Nucleus accumbens (tissue), 56 donors: Measurements from ENCODE around the gene OR10R2.
"Not testable (repeated sequence)": the region's sequence is repeated elsewhere in the genome, so short reads cannot be mapped to it uniquely, and the experiment has no call there.

Experiments used
- DNase-seq, 56 donors: peaks; one replicate each; lab custom pipeline; 2025; lab: John Stamatoyannopoulos, UW

Gene OR10R2, protein sequence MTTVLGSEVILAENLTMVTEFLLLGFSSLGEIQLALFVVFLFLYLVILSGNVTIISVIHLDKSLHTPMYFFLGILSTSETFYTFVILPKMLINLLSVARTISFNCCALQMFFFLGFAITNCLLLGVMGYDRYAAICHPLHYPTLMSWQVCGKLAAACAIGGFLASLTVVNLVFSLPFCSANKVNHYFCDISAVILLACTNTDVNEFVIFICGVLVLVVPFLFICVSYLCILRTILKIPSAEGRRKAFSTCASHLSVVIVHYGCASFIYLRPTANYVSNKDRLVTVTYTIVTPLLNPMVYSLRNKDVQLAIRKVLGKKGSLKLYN

DNA sequence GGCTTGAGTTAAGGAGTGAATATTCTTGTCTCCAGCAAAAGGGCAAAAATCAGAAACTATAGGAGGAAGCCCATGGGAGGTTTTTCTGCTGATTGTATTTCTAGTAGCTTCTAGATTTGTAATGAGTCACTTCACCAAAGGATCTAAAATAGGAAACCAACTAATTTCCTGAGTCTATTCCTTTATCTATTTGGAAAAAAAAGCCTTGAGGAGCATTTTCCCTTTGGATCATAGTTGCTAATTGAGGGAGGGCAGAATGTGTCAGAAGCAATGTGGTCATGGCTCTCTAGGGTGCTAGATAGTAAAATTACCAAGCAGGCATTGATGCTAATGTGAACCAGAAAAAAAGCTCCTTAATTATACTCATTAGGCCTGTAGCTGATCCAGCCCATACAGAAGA lies at the start of gene OR10R2:
Gene OR10R2 (plus strand): TSS at position 301 of the 400 bp plus-strand sequence. CDS start 106 bp downstream, outside the sequence.
- DNase-seq: no peak

DNA sequence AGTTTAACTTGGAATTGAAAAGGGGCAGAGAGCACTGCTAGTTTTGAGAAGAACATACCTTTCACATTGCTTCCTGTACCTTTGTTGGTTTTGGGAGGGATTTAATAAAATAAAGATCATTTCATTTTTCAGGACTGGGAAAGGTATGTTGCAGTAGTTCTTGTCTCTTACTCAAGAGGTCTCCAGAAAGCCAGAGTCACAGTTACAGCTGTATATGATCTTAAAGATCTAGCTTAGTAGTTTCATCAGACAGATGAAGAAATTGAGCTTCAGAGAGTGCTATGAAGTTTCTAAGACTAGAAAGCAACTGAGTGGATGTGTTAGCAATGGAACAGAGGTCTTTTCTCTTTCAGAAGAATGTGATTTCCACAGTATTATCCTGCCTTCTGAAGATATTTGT lies 47.0 kb upstream of the OR10R2 start:
- no peak for DNase-seq

DNA sequence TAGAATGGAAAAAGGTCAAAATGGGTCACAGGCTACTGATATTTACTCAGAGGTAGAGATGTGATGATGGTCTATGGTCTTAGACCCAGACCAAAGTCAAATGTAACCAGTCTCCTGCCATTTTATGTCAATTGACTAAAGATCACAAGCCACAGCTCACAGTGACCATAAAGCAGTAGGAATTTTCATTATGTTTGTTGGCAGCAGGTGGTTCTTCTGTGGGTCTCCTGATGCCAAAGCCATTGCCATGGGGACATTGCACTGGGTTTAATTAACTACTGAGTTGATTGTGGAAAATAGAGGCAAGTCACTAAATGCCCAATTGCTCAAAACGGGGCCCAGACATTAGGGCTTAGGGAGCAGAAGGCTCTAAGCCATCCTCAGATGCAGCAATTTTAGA lies 45.9 kb upstream of the OR10R2 start, which contains the start of gene OR10K2:
Gene OR10K2 (minus strand): TSS at position 101 of the 400 bp plus-strand sequence. CDS start 5,371 bp downstream, outside the sequence.
- DNase-seq: no peak

DNA sequence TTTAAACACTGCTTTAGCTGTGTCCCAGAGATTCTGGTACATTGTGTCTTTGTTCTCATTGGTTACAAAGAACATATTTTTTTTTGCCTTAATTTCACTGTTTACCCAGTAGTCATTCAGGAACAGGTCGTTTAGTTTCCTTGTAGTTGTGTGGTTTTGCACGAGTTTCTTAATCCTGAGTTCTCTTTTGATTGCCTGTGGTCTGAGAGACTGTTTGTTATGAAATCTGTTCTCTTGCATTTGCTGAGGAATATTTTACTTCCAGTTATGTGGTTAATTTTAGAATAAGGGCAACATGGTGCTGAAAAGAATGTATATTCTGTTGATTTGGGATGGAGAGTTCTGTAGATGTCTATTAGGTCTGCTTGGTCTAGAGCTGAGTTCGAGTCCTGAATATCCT lies 41.9 kb upstream of the OR10R2 start:
- not testable (repeated sequence) for DNase-seq

DNA sequence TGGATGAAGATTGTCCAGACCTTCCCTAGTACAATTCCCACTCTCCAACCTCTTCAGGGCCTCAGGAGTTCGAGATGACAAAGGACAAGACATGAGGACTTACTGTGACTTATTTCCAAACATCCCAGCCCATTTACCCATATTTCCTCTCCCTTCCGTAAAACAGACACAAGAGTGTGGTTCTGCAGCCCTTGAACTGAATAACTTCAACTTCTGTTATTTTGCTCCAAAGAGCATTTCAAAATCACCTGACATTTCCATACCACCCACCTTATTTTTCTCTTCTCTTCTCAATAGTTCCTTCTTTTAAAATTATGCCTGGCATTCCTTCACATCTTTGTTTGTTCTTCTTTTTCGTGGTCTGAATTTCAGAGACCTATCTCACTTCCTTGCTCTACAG lies 37.3 kb upstream of the OR10R2 start:
- no peak for DNase-seq

DNA sequence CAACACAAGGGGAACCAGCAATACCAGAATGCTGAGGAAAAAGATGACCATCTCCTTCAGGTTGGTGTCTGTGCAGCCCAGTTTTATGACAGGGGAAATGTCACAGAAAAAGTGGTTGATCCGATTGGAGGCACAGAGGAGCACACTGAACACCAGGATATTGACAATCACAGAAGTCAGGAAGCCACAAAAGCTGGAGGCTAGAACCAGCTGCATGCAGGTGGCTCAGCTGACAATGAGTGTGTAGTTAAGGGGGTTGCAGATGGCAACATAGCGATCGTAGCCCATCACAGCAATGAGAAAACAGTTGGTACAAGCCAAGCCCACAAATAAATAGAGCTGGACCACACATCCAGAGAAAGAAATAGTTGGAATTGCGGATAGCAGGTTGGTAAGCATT lies 26.6 kb upstream of the OR10R2 start:
- DNase-seq: no peak

DNA sequence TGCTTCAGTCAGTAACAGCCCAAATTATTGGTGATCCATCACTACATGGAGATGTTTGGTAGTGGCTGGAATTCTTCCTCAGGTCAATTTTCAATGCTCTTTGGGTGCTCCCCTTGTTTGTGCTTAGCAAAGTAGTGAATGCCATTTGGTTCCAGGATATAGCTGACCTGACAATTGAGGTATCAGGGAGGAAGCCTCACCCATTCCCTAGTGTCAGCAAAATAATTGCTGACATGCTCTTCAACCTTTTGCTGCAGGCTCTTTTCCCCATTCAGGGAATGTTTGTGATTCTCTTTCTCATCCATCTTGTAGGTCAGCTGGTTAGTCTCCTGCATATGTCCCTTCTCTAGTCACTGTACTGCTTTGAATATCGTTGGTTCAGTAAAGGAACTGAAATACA lies 17.5 kb upstream of the OR10R2 start:
- DNase-seq: no peak

DNA sequence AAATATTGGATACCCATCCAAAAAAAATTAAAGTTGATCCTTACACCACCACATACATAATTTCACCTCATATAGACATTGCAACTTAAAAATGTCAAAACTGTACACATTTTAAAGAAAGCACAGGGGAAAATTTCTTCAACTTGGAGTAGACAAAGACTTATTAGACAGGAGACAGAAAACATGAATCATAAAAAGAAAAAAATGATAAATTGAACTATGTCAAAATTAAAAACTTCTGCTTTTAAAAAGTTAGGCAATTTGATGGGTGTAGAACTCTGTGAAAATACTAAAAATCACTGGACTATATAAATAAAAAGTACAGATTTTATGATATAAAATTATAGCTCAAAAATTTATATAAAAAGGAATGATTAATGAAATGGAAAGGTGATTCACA lies 14.8 kb upstream of the OR10R2 start:
- DNase-seq: no peak

DNA sequence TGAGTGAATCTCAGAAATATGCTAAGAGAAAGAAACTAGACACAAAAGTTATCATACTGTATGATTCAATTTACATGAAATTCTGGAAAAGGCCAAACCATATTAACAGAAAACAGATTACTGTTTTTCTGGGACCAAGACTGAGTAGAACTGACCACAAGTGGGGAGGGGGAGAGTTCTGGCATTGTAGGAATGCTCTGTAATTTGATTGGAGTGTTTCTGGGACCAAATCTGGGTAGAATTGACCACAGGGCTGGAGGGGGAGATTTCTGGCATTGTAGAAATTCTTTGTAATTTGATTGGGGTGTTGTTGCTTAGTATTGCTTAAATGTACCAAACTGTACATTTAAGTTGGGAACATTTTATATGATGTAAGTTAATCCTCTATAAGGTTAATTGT lies 13.8 kb upstream of the OR10R2 start:
- no peak for DNase-seq

DNA sequence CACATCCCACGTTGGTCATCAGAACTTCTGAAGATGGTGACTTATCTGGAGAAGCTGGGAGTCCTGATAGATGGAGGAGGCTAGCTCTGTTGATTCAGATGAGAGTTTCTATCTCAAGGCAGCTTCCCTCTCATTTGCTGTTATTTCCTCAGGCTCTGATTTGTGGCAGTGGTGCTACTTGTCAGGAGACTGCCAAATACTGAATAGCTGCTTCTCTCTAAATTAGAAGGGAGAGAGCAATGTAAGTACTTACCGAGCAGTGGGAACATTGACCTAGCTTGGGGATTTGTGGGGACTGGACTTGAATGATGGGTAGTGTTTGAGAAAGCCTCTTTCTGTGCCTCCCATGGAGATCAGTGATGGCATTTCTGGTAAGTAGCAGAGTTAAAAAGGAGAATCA lies 10.5 kb upstream of the OR10R2 start, which contains the start of gene OR10K1:
Gene OR10K1 (plus strand): TSS at position 301 of the 400 bp plus-strand sequence. CDS start 3,728 bp downstream, outside the sequence.
- DNase-seq: no peak

DNA sequence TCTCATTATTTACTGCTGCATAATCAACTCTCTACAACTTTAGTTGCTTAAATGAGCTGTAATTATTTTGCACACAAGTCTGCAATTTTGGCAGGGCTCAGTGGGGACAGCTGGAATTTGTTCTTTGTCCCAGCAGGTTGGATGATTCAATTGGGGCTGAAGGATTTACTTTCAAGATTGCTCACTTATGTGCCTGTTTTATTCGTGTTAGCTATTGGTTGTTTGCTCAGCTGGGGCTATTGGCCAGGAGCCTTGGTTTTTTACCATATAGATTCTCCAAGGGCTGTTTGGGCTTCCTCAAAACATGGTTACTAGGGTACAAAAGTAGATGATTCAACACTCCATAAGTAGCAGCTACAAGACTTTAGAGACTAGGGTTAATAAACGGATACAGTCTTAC lies 13.4 kb downstream of the OR10R2 start:
- no peak for DNase-seq

DNA sequence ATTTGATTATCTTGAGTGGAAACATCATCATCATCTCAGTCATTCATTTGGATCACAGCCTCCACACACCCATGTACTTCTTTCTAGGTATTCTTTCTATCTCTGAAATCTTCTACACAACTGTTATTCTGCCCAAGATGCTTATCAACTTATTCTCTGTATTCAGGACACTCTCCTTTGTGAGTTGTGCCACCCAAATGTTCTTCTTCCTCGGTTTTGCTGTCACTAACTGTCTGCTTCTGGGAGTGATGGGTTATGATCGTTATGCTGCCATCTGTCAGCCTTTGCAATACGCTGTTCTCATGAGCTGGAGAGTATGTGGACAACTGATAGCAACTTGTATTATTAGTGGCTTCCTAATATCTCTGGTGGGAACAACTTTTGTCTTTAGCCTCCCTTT lies 19.3 kb downstream of the OR10R2 start:
- no peak for DNase-seq

DNA sequence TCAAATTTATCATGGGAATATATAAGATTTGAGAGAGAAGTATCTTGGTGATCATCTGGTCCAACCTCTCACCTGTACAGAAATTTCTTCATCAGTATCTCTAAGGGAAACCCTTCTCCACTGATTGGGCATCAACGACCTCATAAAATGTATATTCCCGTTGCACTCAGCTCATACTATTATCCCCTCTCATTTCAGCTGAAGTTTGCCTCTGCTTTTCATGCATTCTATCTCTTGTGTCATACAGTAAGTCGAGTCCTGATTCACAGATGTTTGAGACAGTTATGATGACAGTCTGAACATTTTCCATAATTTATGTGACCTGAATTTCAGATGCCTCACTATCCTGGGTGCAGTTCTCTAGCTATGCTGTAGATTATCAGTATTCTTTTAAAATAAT lies 21.0 kb downstream of the OR10R2 start:
- no peak for DNase-seq

DNA sequence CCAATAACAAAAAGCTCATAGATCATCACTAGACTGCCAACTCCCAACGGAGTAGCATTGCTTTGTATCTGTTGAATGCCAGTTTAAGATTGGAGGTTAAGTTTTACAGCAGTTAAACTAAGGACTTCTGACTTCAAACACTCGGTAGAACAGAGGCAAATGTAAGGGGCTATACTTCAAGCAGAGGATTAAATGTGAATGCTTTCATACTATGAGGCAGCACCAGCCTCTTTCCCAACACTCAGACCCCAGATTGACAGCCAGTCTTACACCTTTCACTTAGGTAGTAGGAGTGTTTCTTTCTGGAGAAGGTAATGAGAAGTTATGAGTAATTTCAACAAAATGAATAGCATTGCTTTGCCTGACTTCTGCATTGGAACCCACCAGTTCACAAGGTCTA lies 22.8 kb downstream of the OR10R2 start:
- DNase-seq: no peak

DNA sequence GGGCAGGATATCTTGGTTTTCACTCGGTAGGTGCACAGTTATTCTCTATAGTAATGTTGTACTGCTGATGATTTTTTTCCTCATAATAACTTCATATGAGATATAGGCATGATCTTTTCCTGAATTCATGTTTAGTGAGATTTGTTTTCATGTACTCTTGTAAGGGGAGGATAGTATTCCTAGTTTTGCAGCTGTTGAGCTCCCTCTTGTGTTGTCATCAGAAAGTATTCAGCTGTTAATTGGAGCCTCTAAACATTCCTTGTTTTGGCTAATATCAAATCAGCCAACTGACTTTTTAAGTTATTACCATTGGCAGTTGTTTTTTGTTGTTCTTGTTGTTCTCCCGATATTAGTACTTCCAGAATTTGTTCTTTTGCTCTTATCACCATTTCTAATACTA lies 24.4 kb downstream of the OR10R2 start:
- DNase-seq: no peak

DNA sequence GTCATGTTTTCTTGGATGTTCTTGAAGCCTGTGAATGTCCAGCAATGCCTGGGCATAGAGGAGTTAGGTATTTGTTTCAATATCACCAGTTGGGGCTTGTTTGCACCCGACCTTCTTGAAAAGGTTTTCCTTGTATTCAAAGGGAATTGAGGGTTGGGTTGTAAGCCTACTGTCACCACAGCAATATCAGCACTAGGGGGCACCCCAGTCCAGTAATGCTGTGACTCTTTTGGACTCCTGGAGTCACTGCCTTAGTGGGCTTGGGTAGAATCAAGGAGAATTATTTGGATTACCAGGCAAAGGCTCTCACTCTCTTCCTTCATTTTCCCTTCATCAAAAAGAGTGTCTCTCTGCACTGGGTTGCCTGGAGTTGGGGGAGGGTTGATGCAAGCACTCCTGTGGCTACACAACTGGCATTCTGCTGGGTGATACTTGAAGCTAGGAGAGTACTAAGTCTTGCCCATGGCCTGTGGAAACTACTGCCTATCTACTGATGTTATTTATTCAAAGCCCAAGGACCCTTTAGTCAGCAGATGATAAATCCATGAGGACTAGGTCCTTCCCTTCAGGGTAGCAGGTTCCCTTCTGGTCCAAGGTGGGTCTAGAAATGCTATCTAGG lies 34.5 kb downstream of the OR10R2 start:
- peak in 2 of 56 donors; percentile 1 to 2 for DNase-seq

DNA sequence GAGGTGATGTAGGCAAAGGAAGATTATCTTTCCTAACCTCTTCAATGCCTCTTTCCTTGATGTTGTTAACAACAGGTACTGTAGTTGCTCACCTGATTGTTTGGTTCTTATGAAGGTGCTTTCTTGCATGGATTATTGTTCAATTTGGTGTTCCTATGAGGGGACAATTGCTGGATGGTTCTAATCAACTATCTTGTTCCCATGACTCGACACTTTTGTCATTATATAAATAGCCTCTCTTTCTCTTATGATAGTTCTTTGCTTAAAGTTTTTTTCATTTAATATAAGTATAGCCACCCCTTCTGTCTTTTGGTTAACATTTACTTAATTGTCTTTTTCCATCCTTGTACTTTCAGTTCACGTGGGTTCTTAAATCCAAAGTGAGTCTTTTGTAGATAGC lies 35.5 kb downstream of the OR10R2 start:
- DNase-seq: no peak

DNA sequence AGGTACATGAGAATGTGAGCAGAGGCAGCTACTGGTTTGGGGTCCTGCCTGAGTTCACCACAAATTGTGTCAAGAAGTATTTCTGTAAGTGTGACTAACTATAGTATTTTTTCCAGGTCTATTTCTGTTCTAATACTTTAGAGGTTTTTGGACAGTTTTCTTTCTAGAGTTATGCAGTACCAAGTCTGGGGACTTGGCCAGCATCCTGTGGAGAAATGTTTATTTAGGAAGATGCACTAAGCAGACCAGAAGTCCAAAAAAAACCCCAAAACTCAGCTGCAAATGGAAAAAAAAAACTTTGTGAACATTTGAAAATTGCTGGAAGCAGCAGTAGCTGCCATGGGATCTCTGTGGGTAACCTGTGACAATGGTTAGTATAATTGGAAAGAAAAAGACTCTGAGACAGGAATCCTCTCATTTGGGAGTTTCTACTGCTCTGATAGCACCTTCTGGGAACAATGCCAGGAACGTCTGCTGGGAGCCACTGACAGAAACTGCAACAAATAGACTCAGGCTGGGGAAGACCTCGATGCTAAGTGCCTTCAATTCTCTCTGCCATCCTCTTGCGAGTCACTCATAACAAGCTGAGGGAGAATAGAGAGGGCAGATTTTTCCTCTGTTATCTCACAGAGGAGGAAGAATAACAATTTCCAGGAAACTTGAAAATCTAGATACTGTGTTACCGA lies 37.6 kb downstream of the OR10R2 start:
- DNase-seq: no peak

DNA sequence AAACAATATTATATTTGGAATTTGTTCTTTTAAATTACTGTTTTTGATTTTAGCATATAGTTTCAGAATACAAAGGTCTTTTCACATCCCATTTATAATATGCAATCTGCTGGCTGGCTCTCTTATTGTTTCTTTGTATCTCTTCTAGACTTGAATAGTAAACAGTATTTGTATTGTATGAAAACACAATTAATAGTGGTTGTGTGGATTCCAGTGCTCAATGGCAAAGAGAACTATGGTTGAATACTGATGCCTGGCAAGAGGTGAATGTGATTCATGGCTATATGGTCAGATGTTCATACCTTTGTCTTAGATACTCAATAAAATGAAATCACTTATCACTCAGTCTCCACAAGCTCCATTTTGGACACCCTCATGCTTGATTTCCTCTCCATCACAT lies 44.9 kb downstream of the OR10R2 start:
- no peak for DNase-seq

DNA sequence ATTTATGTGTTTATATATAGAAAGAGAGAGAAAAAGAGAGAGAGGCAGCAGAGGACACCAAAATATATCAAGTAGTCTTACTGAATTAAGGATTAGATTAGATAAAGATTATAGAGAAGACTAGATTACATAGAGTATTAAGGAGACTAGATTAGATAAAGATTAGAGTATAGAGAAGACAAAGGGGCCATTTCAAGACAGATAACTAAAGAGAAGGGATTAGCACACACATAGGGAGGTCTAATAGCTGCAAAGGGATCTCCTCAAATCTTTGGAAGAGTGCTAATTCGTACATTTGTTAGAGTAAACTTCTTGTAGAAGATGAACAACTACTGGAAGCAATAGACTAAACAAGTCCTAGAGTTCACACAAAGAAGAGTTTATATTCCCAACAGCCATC lies 48.0 kb downstream of the OR10R2 start:
- DNase-seq: no peak

DNA sequence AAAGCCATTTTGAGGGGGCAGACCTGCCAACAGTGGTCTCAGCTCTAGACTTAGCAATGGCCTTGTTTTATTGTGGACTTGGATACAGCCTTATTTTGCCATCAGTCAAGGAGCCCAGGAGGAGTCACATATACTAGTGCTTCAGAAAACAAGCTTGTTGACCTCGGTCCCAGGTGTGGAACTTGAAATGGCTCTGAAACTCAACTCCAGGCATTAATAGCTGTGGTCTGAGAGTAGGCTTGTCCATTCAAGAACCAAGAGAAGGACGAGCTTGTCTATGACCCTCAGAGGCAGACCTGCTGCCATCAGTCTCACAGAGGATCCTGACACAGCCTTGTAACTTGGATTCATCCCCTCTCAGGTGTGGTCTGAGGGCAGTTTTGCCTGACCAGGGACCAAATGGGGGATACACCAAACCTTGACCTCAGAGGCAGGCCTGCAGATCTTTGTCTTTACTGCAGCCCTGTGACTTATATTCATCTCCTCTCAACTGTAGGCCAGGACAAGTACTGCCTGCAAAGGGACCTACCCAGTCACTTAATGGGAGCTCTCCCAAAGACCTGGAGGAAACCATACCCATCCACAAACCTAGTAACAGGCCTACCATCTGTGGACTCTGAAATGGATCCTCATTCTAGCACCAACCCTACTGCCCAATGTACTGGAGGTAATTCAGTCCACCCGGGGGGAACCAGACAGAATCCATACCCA lies 49.1 kb downstream of the OR10R2 start:
- no peak for DNase-seq
